ENCODE results near the gene OR1E2. TPM values are rescaled to one million over a fixed set of nuclear protein-coding genes. Genes with fewer than 3 reads are reported as not detected.
"Not testable (repeated sequence)": the region's sequence is repeated elsewhere in the genome, so short reads cannot be mapped to it uniquely, and the experiment has no call there.

The OR1E2 gene
- total and polyA plus RNA-seq, 2 of the 13 experiments (the other 11 are each of a cell fraction or from before 2014, with no cell fraction given) = not detected

DNA sequence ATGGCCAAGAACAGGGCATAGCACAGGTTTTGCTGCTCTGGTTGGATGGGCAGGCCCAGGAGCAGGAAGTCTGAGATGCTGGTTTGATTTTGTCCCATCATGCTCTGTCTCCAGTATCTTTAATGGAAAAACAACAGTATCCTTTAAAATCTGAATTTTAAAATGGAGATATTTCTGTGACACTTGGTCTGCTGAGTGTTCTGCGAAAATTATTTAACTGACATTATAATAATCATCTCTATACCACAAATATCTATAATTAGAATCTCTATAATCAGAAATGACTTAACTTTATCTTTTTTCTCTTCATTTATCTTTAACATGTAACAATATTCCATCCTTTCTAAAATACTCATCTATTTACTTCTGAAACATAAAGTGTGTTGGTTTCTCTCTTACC lies 35.3 kb downstream of the OR1E2 start, which contains the start of gene OR1E1 (continued):
- TF ChIP-seq POLR2A (IDR thresholded peaks at IDR 0.05; ENCODE audit: insufficient read depth in 1 of 2, low read depth in 2 of 2, low read length in 2 of 2) (no peak), ZKSCAN8 (CRISPR knock-in tag; IDR thresholded peaks at IDR 0.05; ENCODE audit: borderline replicate concordance) (no peak), TSC22D2 (CRISPR knock-in tag; IDR thresholded peaks at IDR 0.05; ENCODE audit: borderline replicate concordance) (no peak)
- TF ChIP-seq, protein P1, sequence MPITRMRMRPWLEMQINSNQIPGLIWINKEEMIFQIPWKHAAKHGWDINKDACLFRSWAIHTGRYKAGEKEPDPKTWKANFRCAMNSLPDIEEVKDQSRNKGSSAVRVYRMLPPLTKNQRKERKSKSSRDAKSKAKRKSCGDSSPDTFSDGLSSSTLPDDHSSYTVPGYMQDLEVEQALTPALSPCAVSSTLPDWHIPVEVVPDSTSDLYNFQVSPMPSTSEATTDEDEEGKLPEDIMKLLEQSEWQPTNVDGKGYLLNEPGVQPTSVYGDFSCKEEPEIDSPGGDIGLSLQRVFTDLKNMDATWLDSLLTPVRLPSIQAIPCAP (CRISPR knock-in tag; IDR thresholded peaks at IDR 0.05; ENCODE audit: low read depth) = no peak
- TF ChIP-seq, protein P2, sequence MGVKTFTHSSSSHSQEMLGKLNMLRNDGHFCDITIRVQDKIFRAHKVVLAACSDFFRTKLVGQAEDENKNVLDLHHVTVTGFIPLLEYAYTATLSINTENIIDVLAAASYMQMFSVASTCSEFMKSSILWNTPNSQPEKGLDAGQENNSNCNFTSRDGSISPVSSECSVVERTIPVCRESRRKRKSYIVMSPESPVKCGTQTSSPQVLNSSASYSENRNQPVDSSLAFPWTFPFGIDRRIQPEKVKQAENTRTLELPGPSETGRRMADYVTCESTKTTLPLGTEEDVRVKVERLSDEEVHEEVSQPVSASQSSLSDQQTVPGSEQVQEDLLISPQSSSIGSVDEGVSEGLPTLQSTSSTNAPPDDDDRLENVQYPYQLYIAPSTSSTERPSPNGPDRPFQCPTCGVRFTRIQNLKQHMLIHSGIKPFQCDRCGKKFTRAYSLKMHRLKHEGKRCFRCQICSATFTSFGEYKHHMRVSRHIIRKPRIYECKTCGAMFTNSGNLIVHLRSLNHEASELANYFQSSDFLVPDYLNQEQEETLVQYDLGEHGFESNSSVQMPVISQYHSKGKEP (CRISPR knock-in tag; IDR thresholded peaks at IDR 0.05) = no peak
- TF ChIP-seq, protein P3, sequence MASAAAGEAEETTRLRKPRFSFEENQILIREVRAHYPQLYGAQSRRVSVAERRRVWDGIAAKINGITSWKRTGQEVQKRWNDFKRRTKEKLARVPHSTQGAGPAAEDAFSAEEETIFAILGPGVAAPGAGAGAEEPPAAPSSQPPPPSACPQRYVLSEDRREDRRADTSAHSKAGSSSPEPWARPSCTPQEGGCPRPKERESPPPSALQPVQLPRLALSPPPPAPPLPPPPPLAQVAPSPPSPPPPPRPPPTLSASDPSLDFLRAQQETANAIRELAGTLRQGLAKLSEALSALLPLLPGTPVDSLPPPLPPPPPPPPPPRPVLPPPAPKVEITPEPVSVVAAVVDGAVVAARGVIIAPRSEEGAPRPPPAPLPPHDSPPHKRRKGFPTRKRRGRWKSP (CRISPR knock-in tag; IDR thresholded peaks at IDR 0.05) = no peak

DNA sequence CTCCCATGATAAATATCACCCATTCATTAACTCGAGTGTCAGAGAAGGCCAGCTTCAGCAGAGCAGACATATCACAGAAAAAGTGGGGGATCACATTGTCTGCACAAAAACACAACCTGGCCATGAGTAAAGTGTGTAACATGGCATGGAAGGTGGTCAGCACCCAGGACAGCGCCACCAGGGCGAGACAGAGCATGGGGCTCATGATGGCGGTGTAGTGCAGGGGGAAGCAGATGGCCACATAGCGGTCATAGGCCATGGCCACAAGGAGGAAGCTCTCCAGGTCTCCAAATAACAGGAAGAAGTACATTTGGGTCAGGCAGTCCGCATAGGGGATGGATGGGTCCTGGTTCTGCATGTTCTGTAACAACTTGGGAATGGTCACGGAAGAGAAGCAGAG lies 35.8 kb downstream of the OR1E2 start:
- H4K20me1 ChIP-seq (ENCODE audit: insufficient read depth, low read length); H3K27me3 ChIP-seq (ENCODE audit: control insufficient read depth in 1 of 2, insufficient read depth in 2 of 2, low read length in 2 of 2); H2AFZ ChIP-seq (ENCODE audit: low read length); intact Hi-C loops (cut with micrococcal nuclease; ENCODE audit: unreplicated experiment); H3K9ac ChIP-seq (ENCODE audit: insufficient read depth, low read depth, low read length); CTCF ChIA-PET (ENCODE audit: low intra/inter-chr PET ratio, low total read pairs); H3K4me2 ChIP-seq (ENCODE audit: low read depth, low read length); H3K4me1 ChIP-seq (ENCODE audit: insufficient read depth, low read length); H3K27ac ChIP-seq (ENCODE audit: extremely low read length, insufficient read depth, low read length); in situ Hi-C loops (cut with HindIII; ENCODE audit: extremely low pct_ligation_motif_present, low pct_unique_long_range_greater_than_20kb); H3K4me3 ChIP-seq (replicated peaks in 1 of 3; ENCODE audit: insufficient read depth in 1 of 3, low read depth in 2 of 3, low read length in 3 of 3); FAIRE-seq; H3K36me3 ChIP-seq (replicated peaks in 1 of 2; ENCODE audit: control insufficient read depth in 1 of 2, insufficient read depth in 2 of 2, low read length in 2 of 2); POLR2A ChIA-PET; H3K9me3 ChIP-seq (ENCODE audit: low read length); BruUV-seq (replicated peaks); H3K79me2 ChIP-seq (ENCODE audit: insufficient read depth, low read length): not testable (repeated sequence)
- TF ChIP-seq EHMT2 (IDR thresholded peaks at IDR 0.05; ENCODE audit: borderline replicate concordance, low read depth, low read length) (peak; percentile 78; the same call in 1 of the 2 replicates), HOXA9 (CRISPR knock-in tag; IDR thresholded peaks at IDR 0.05; ENCODE audit: borderline replicate concordance) (0 out of 2 replicates have a peak, but pooled peaks have one; percentile 52), MIER2 (CRISPR knock-in tag; IDR thresholded peaks at IDR 0.05) (peak; percentile 96), ZNF672 (CRISPR knock-in tag; IDR thresholded peaks at IDR 0.05) (0 out of 2 replicates have a peak, but pooled peaks have one; percentile 35), RARA (CRISPR knock-in tag; IDR thresholded peaks at IDR 0.05) (0 out of 2 replicates have a peak, but pooled peaks have one; percentile 22), WIZ (CRISPR knock-in tag; IDR thresholded peaks at IDR 0.05) (peak; percentile 79; the same call in 1 of the 2 replicates)
- TF ChIP-seq, protein P4, sequence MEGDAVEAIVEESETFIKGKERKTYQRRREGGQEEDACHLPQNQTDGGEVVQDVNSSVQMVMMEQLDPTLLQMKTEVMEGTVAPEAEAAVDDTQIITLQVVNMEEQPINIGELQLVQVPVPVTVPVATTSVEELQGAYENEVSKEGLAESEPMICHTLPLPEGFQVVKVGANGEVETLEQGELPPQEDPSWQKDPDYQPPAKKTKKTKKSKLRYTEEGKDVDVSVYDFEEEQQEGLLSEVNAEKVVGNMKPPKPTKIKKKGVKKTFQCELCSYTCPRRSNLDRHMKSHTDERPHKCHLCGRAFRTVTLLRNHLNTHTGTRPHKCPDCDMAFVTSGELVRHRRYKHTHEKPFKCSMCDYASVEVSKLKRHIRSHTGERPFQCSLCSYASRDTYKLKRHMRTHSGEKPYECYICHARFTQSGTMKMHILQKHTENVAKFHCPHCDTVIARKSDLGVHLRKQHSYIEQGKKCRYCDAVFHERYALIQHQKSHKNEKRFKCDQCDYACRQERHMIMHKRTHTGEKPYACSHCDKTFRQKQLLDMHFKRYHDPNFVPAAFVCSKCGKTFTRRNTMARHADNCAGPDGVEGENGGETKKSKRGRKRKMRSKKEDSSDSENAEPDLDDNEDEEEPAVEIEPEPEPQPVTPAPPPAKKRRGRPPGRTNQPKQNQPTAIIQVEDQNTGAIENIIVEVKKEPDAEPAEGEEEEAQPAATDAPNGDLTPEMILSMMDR (CRISPR knock-in tag; IDR thresholded peaks at IDR 0.05) = peak; percentile 23
- TF ChIP-seq, protein P5, sequence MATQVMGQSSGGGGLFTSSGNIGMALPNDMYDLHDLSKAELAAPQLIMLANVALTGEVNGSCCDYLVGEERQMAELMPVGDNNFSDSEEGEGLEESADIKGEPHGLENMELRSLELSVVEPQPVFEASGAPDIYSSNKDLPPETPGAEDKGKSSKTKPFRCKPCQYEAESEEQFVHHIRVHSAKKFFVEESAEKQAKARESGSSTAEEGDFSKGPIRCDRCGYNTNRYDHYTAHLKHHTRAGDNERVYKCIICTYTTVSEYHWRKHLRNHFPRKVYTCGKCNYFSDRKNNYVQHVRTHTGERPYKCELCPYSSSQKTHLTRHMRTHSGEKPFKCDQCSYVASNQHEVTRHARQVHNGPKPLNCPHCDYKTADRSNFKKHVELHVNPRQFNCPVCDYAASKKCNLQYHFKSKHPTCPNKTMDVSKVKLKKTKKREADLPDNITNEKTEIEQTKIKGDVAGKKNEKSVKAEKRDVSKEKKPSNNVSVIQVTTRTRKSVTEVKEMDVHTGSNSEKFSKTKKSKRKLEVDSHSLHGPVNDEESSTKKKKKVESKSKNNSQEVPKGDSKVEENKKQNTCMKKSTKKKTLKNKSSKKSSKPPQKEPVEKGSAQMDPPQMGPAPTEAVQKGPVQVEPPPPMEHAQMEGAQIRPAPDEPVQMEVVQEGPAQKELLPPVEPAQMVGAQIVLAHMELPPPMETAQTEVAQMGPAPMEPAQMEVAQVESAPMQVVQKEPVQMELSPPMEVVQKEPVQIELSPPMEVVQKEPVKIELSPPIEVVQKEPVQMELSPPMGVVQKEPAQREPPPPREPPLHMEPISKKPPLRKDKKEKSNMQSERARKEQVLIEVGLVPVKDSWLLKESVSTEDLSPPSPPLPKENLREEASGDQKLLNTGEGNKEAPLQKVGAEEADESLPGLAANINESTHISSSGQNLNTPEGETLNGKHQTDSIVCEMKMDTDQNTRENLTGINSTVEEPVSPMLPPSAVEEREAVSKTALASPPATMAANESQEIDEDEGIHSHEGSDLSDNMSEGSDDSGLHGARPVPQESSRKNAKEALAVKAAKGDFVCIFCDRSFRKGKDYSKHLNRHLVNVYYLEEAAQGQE (IDR thresholded peaks at IDR 0.05; ENCODE audit: borderline replicate concordance in 1 of 2, low read depth in 1 of 2, low read length in 2 of 2) = peak; percentile 55 to 90
- 25% methylated on average over 7 of the region's 7 CpGs for WGBS (ENCODE audit: low lambda C conversion rate)
- ATAC-seq = peak; percentile 61
- peak; percentile 8 for DNase-seq (ENCODE audit: low spot score)
